Measurements from ENCODE around the gene RAD51B.

DNA sequence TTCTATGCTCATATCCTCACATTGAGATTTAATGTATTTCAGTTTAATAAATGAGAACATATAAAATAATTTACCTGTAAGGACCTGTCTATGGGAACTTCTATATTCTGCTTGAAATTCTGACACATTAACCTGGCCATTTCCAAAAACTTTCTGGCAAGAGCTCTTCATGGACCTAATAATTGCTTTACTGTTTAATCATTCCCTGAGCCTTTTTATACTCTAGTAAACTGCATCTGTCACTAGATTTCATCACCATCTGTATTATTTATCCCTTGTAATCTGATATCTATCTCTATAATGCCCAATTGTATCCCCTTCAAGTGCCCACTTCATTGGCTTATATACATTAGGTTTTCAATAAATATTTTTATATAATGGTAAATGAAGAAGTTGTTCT lies 327.7 kb downstream of the RAD51B start:
- TF ChIP-seq, protein P1, sequence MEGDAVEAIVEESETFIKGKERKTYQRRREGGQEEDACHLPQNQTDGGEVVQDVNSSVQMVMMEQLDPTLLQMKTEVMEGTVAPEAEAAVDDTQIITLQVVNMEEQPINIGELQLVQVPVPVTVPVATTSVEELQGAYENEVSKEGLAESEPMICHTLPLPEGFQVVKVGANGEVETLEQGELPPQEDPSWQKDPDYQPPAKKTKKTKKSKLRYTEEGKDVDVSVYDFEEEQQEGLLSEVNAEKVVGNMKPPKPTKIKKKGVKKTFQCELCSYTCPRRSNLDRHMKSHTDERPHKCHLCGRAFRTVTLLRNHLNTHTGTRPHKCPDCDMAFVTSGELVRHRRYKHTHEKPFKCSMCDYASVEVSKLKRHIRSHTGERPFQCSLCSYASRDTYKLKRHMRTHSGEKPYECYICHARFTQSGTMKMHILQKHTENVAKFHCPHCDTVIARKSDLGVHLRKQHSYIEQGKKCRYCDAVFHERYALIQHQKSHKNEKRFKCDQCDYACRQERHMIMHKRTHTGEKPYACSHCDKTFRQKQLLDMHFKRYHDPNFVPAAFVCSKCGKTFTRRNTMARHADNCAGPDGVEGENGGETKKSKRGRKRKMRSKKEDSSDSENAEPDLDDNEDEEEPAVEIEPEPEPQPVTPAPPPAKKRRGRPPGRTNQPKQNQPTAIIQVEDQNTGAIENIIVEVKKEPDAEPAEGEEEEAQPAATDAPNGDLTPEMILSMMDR (IDR thresholded peaks at IDR 0.05; ENCODE audit: poor library complexity): no peak
- TF ChIP-seq EZH2phosphoT487 (IDR thresholded peaks at IDR 0.05; ENCODE audit: low read depth, severe bottlenecking, unreplicated experiment): no peak
- no peak for TF ChIP-seq EZH2 (IDR thresholded peaks at IDR 0.05; ENCODE audit: borderline replicate concordance)

Measured in hepatocyte (in vitro differentiated cells).